HEK293 (cell line): ENCODE data around the gene MYO18B.

Experiments used
- AEBP2 ChIP-seq: fragments of 450-650 bp; formaldehyde crosslinking; IDR thresholded peaks from 2 replicates; pipeline ENCODE4 v1.5.1; 2016; ENCODE audit warnings: missing biosample characterization, missing genetic modification characterization, borderline replicate concordance
- BCL11B ChIP-seq: fragments of 450-650 bp; formaldehyde crosslinking; IDR thresholded peaks from 2 replicates; pipeline ENCODE4 v1.5.1; 2016; ENCODE audit warnings: low read depth, missing biosample characterization, missing genetic modification characterization
- CTCF ChIP-seq: fragments of 450-650 bp; formaldehyde crosslinking; IDR thresholded peaks from 2 replicates; pipeline ENCODE4 v1.5.1; 2016; ENCODE audit warnings: missing biosample characterization, missing genetic modification characterization
- FEZF1 ChIP-seq: fragments of 450-650 bp; formaldehyde crosslinking; IDR thresholded peaks from 2 replicates; pipeline ENCODE4 v1.5.1; 2016; ENCODE audit warnings: missing biosample characterization, missing genetic modification characterization
- GFI1B ChIP-seq: fragments of 450-650 bp; formaldehyde crosslinking; IDR thresholded peaks from 2 replicates; pipeline ENCODE4 v1.5.1; 2016; ENCODE audit warnings: missing biosample characterization, missing genetic modification characterization
- HOXC10 ChIP-seq: sonication (generic); formaldehyde crosslinking; IDR thresholded peaks from 2 replicates; pipeline ENCODE4 v1.8.1; 2023; ENCODE audit warnings: mild to moderate bottlenecking, missing genetic modification reagents
- TCF7L2 ChIP-seq: IDR thresholded peaks from 2 replicates; pipeline ENCODE4 v1.6.1; 2011; ENCODE audit warnings: low read depth, mild to moderate bottlenecking, inconsistent platforms, low read length, moderate library complexity, borderline replicate concordance
- ZBTB49 ChIP-seq: fragments of 450-650 bp; formaldehyde crosslinking; IDR thresholded peaks from 2 replicates; pipeline ENCODE4 v1.5.1; 2016; ENCODE audit warnings: missing biosample characterization, missing genetic modification characterization, low read depth
- ZFP41 ChIP-seq: fragments of 450-650 bp; formaldehyde crosslinking; IDR thresholded peaks from 2 replicates; pipeline ENCODE4 v1.5.1; 2016; ENCODE audit warnings: missing biosample characterization, missing genetic modification characterization, borderline replicate concordance
- ZNF24 ChIP-seq: fragments of 450-650 bp; formaldehyde crosslinking; IDR thresholded peaks from 2 replicates; pipeline ENCODE4 v1.5.1; 2016; ENCODE audit warnings: missing biosample characterization, missing genetic modification characterization
- ZNF292 ChIP-seq: fragments of 450-650 bp; formaldehyde crosslinking; IDR thresholded peaks from 2 replicates; pipeline ENCODE4 v1.5.1; 2016; ENCODE audit warnings: low read depth, missing biosample characterization, missing genetic modification characterization, borderline replicate concordance
- ZNF623 ChIP-seq: fragments of 450-650 bp; formaldehyde crosslinking; IDR thresholded peaks from 2 replicates; pipeline ENCODE4 v1.5.1; 2016; ENCODE audit warnings: missing biosample characterization, missing genetic modification characterization
- ZNF660 ChIP-seq: fragments of 450-650 bp; IDR thresholded peaks from 2 replicates; pipeline ENCODE4 v1.5.1; 2018; ENCODE audit warnings: missing biosample characterization, mild to moderate bottlenecking, missing genetic modification characterization
- ZSCAN16 ChIP-seq: fragments of 450-650 bp; formaldehyde crosslinking; IDR thresholded peaks from 2 replicates; pipeline ENCODE4 v1.5.1; 2016; ENCODE audit warnings: missing biosample characterization, missing genetic modification characterization

GRCh38 chr22:25772288-25772687, 30.3 kb downstream of the MYO18B start:
- TF ChIP-seq TCF7L2 (no peak), BCL11B (tag by site-specific recombination) (no peak), CTCF (tag by site-specific recombination) (no peak), ZNF623 (no peak), ZSCAN16 (tag by site-specific recombination) (no peak), FEZF1 (no peak), AEBP2 (tag by site-specific recombination) (no peak), ZFP41 (tag by site-specific recombination) (no peak), HOXC10 (CRISPR knock-in tag) (no peak), ZNF292 (tag by site-specific recombination) (no peak), ZNF24 (tag by site-specific recombination) (no peak), ZNF660 (no peak), ZBTB49 (tag by site-specific recombination) (no peak), GFI1B (no peak)
